ENCODE data around the gene ABCA4. TPM values are rescaled to one million over a fixed set of nuclear protein-coding genes. Genes with fewer than 3 reads are reported as not detected.

Gene ABCA4
- total and polyA plus RNA-seq, 2 of the 8 experiments (the other 6 are each of a cell fraction or from before 2014, with no cell fraction given) = 0.06 TPM; not detected in 1

DNA sequence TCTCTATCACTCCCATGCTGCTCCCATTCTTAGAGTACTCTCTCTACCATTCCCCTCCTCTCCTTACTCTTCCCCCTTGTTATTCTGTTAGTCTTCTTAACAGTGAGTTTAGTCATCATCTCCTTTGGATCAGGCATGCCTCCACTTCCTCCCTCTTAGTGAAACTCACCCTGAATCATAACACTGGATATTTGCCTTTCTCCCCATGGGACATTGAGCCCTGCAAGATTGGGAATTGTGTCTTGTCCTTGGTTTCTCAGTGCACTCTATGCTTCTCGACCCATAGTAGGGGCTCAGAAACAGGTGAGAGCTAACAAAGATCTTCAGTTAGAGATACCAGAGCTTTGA lies 143.4 kb downstream of the ABCA4 start (continued):
- no peak for TF ChIP-seq TAF1 (IDR thresholded peaks at IDR 0.05; ENCODE audit: low read depth, low read length)
- no peak for TF ChIP-seq EGR1 (IDR thresholded peaks at IDR 0.05; ENCODE audit: borderline replicate concordance, low read depth, low read length)
- TF ChIP-seq SRF (IDR thresholded peaks at IDR 0.05; ENCODE audit: low read depth, low read length) = no peak
- TF ChIP-seq KDM1A (IDR thresholded peaks at IDR 0.05; ENCODE audit: borderline replicate concordance, low read length) = no peak
- TF ChIP-seq, protein P1, sequence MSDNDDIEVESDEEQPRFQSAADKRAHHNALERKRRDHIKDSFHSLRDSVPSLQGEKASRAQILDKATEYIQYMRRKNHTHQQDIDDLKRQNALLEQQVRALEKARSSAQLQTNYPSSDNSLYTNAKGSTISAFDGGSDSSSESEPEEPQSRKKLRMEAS (IDR thresholded peaks at IDR 0.05) = no peak
- no peak for TF ChIP-seq KDM4A (IDR thresholded peaks at IDR 0.05; ENCODE audit: low read depth, low read length, severe bottlenecking)
- TF ChIP-seq, protein P2, sequence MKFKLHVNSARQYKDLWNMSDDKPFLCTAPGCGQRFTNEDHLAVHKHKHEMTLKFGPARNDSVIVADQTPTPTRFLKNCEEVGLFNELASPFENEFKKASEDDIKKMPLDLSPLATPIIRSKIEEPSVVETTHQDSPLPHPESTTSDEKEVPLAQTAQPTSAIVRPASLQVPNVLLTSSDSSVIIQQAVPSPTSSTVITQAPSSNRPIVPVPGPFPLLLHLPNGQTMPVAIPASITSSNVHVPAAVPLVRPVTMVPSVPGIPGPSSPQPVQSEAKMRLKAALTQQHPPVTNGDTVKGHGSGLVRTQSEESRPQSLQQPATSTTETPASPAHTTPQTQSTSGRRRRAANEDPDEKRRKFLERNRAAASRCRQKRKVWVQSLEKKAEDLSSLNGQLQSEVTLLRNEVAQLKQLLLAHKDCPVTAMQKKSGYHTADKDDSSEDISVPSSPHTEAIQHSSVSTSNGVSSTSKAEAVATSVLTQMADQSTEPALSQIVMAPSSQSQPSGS (IDR thresholded peaks at IDR 0.05; ENCODE audit: low read length) = no peak
